HG03280 (cell line): ENCODE results near the gene SCGB1C1.
A peak's percentile ranks its signal among the peaks of the same experiment; 100 is the strongest.
"Not testable (repeated sequence)": the region's sequence is repeated elsewhere in the genome, so short reads cannot be mapped to it uniquely, and the experiment has no call there.

Experiments used
- ATAC-seq: cut with Tn5 transposase; IDR thresholded peaks from one replicate; pipeline ENCODE4 v1.9.1; 2021; ENCODE audit warnings: mild to moderate bottlenecking, moderate library complexity; ENCODE audit not compliant: unreplicated experiment

The SCGB1C1 gene

GRCh38 chr11:216081-216974 is 23.4 kb downstream of the SCGB1C1 start:
- ATAC-seq = no peak

GRCh38 chr11:217704-218103 is 24.8 kb downstream of the SCGB1C1 start:
- no peak for ATAC-seq

- no peak for ATAC-seq
These were observed 26.1 kb downstream of the SCGB1C1 start for GRCh38 chr11:218815-219593.

- not testable (repeated sequence) for ATAC-seq
These were observed 27.9 kb downstream of the SCGB1C1 start for GRCh38 chr11:220641-221215.

- ATAC-seq = no peak
These were observed 28.7 kb downstream of the SCGB1C1 start for GRCh38 chr11:221539-221938.

- no peak for ATAC-seq
These were observed 29.3 kb downstream of the SCGB1C1 start for GRCh38 chr11:221998-222789.

- ATAC-seq = no peak
These were observed 30.3 kb downstream of the SCGB1C1 start for GRCh38 chr11:223026-223789.

GRCh38 chr11:223884-224283 is 31.0 kb downstream of the SCGB1C1 start:
- no peak for ATAC-seq

- ATAC-seq = no peak
These were observed 31.5 kb downstream of the SCGB1C1 start for GRCh38 chr11:224424-224823.

GRCh38 chr11:225734-226453 is 33.0 kb downstream of the SCGB1C1 start:
- ATAC-seq = peak; percentile 81

GRCh38 chr11:227824-228379 is 35.0 kb downstream of the SCGB1C1 start:
- ATAC-seq = no peak

- no peak for ATAC-seq
These were observed 37.6 kb downstream of the SCGB1C1 start for GRCh38 chr11:230431-230830.

- no peak for ATAC-seq
These were observed 40.1 kb downstream of the SCGB1C1 start for GRCh38 chr11:232783-233565.

- no peak for ATAC-seq
These were observed 42.3 kb downstream of the SCGB1C1 start for GRCh38 chr11:235180-235579.

- ATAC-seq = peak; percentile 10
These were observed 42.7 kb downstream of the SCGB1C1 start for GRCh38 chr11:235609-235996.

GRCh38 chr11:235997-236773 is 43.3 kb downstream of the SCGB1C1 start, which contains the start of gene SIRT3:
Gene SIRT3 (minus strand): TSS chr11:236342. CDS start chr11:236328, 14 bp downstream.
- peak; percentile 75 for ATAC-seq
